K562 (cell line): ENCODE results near the gene AQP4. TPM values are rescaled to one million over a fixed set of nuclear protein-coding genes. Genes with fewer than 3 reads are reported as not detected.

Source experiments
- ASH1L ChIP-seq: fragments of 450-650 bp; IDR thresholded peaks from 2 replicates; pipeline ENCODE4 v1.6.1; 2018; ENCODE audit warnings: borderline replicate concordance, mild to moderate bottlenecking, low read depth; ENCODE audit not compliant: partially characterized antibody
- BRD4 ChIP-seq: fragments of 200-600 bp; sonication (generic); IDR thresholded peaks from 2 replicates; pipeline ENCODE4 v1.6.1; 2017; ENCODE audit warnings: inconsistent platforms
- CXXC5 ChIP-seq: fragments of 250-450 bp; sonication (Bioruptor Pico); IDR thresholded peaks from 2 replicates; pipeline ENCODE4 v1.8.0; 2022; ENCODE audit warnings: inconsistent platforms, mild to moderate bottlenecking, moderate library complexity
- MTA3 ChIP-seq: fragments of 450-650 bp; formaldehyde crosslinking; IDR thresholded peaks from 2 replicates; pipeline ENCODE4 v1.6.1; 2017; ENCODE audit warnings: mild to moderate bottlenecking, borderline replicate concordance
- NRF1 ChIP-seq, 2 experiments: fragments of 450-650 bp; IDR thresholded peaks in 1 of 2; conservative IDR thresholded peaks in 1 of 2; 2 replicates each; pipeline ENCODE4 v1.6.1; 2014; ENCODE audit warnings: mild to moderate bottlenecking in 2 of 2
- RBM15 ChIP-seq: fragments of 200-400 bp; formaldehyde crosslinking; IDR thresholded peaks from 2 replicates; pipeline ENCODE4 v1.6.1; 2018; ENCODE audit warnings: mild to moderate bottlenecking, low read length, moderate library complexity; ENCODE audit not compliant: insufficient read depth
- RERE ChIP-seq: sonication (generic); formaldehyde crosslinking; IDR thresholded peaks from 2 replicates; pipeline ENCODE4 v1.8.0; 2023; ENCODE audit warnings: missing genetic modification reagents, mild to moderate bottlenecking, borderline replicate concordance
- ZNF311 ChIP-seq: fragments of 250-450 bp; sonication (Bioruptor Pico); IDR thresholded peaks from 2 replicates; pipeline ENCODE4 v1.4.0; 2020; ENCODE audit warnings: mild to moderate bottlenecking, moderate library complexity
- polyA plus RNA-seq, 8 experiments: library from polyadenylated mRNA; depleted of rRNA in 4 of 8; stranded (reverse) in 5 of 8; unstranded in 3 of 8; fragments of >200 nt; fragmentation: Nextera tagmentation in 2 of 8; fragmentation: Illumina TruSeq in 1 of 8; extraction: Ambion mirVana in 2 of 8; extraction: Trizol in 1 of 8; gene quantifications; 2 replicates each; pipeline versions ENCODE4 v1.2.1 to v1.2.3, GENCODE V29; 2011 to 2014; ENCODE audit warnings: inconsistent platforms in 1 of 8, missing spikeins in 1 of 8
- total RNA-seq, 7 experiments: library from RNA; depleted of rRNA in 6 of 7; stranded (reverse); fragments of >200 nt in 6 of 7; fragmentation: Illumina TruSeq in 2 of 7; extraction: Trizol in 2 of 7; gene quantifications; 2 replicates each; pipeline versions ENCODE4 v1.2.1 to v1.2.3, GENCODE V29; 2011 to 2021; ENCODE audit warnings: low replicate concordance in 1 of 7

The AQP4 gene
- total and polyA plus RNA-seq, 9 of the 15 experiments (the other 6 are each of a cell fraction or from before 2014, with no cell fraction given): 0.31 TPM; not detected in 8

DNA sequence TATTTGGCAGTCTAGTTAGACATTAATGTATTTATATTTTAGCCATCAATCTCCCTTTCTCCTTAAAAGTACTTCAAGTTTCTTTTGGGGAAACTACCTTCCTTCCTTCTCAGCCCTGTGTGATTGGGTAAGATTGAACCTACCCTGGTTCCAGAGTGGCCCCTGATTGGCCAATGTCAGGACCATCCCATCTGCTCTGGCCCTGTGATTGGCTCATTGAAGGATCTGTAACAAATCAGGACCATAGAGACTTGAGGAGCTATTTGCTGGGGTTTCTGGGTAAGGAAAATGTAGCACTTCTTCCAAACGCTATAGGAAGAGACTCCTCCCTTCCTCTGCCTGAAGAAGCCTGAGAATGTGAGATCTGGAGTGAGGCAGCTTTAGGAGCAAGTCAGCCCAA, 59.3 kb downstream of the AQP4 start (continued):
- no peak for TF ChIP-seq RERE (CRISPR knock-in tag)
- TF ChIP-seq CXXC5: no peak
- TF ChIP-seq BRD4: no peak
- TF ChIP-seq NRF1 (conservative IDR thresholded peaks at IDR 0.05 in 1 of 2, IDR thresholded peaks at IDR 0.05 in 1 of 2): no peak
- no peak for TF ChIP-seq ZNF311 (CRISPR knock-in tag)
- TF ChIP-seq MTA3: no peak
- TF ChIP-seq RBM15: no peak
- TF ChIP-seq ASH1L: no peak
